K562 (cell line): Measurements from ENCODE around the gene MMP24. TPM values are rescaled to one million over a fixed set of nuclear protein-coding genes. Genes with fewer than 3 reads are reported as not detected.

Source experiments
- ADNP ChIP-seq: fragments of 200-800 bp; sonication (Bioruptor generic); IDR thresholded peaks from 2 replicates; pipeline ENCODE4 v1.6.1; 2016; ENCODE audit warnings: missing genetic modification characterization, missing compliant biosample characterization
- ARHGAP35 ChIP-seq: fragments of 450-650 bp; IDR thresholded peaks from 2 replicates; pipeline ENCODE4 v1.6.1; 2018; ENCODE audit not compliant: partially characterized antibody
- BCL6 ChIP-seq: fragments of 250-450 bp; sonication (Bioruptor Pico); IDR thresholded peaks from 2 replicates; pipeline ENCODE4 v1.4.0; 2020
- ID3 ChIP-seq, 2 experiments: fragments of 250-450 bp in 1 of 2; fragments of 450-650 bp in 1 of 2; sonication (Bioruptor Pico) in 1 of 2; IDR thresholded peaks; 2 replicates each; pipeline versions ENCODE4 v1.6.1 to v1.8.0; 2016 to 2021; ENCODE audit warnings: mild to moderate bottlenecking in 2 of 2, moderate library complexity in 2 of 2, missing compliant biosample characterization in 1 of 2, missing genetic modification characterization in 1 of 2
- LCOR ChIP-seq: sonication (generic); formaldehyde crosslinking; IDR thresholded peaks from 2 replicates; pipeline ENCODE4 v1.8.0; 2022; ENCODE audit warnings: mild to moderate bottlenecking, missing genetic modification reagents
- NFE2 ChIP-seq: IDR thresholded peaks from 2 replicates; pipeline ENCODE4 v1.6.1; 2014; ENCODE audit warnings: antibody characterized with exemption, low read depth
- PHF8 ChIP-seq: fragments of 200-600 bp; sonication (generic); IDR thresholded peaks from 2 replicates; pipeline ENCODE4 v1.6.1; 2012; ENCODE audit warnings: mixed run types, mild to moderate bottlenecking, inconsistent platforms, low read length, moderate library complexity, borderline replicate concordance
- RB1 ChIP-seq: fragments of 450-650 bp; IDR thresholded peaks from 2 replicates; pipeline ENCODE4 v1.6.1; 2017; ENCODE audit warnings: low read depth, mild to moderate bottlenecking
- RBM17 ChIP-seq: fragments of 200-400 bp; formaldehyde crosslinking; IDR thresholded peaks from 2 replicates; pipeline ENCODE4 v1.6.1; 2017; ENCODE audit warnings: low read depth, mild to moderate bottlenecking, low read length, borderline replicate concordance
- REST ChIP-seq, 2 experiments: fragments of 450-650 bp; formaldehyde crosslinking in 1 of 2; IDR thresholded peaks; 2 replicates each; pipeline versions ENCODE4 v1.4.0 to v1.6.1; 2014 to 2020; ENCODE audit warnings: mild to moderate bottlenecking in 2 of 2, borderline replicate concordance in 1 of 2, low read depth in 1 of 2
- TSHZ1 ChIP-seq: fragments of 250-450 bp; sonication (Bioruptor Pico); IDR thresholded peaks from 2 replicates; pipeline ENCODE4 v1.4.0; 2020; ENCODE audit warnings: mild to moderate bottlenecking, moderate library complexity
- USF1 ChIP-seq: sonication (generic); formaldehyde crosslinking; IDR thresholded peaks from 2 replicates; pipeline ENCODE4 v1.9.0; 2022; ENCODE audit warnings: mild to moderate bottlenecking, missing genetic modification reagents
- ZNF583 ChIP-seq: fragments of 250-450 bp; sonication (Bioruptor Pico); IDR thresholded peaks from 2 replicates; pipeline ENCODE4 v1.4.0; 2020
- polyA plus RNA-seq, 8 experiments: library from polyadenylated mRNA; depleted of rRNA in 4 of 8; stranded (reverse) in 5 of 8; unstranded in 3 of 8; fragments of >200 nt; fragmentation: Nextera tagmentation in 2 of 8; fragmentation: Illumina TruSeq in 1 of 8; extraction: Ambion mirVana in 2 of 8; extraction: Trizol in 1 of 8; gene quantifications; 2 replicates each; pipeline versions ENCODE4 v1.2.1 to v1.2.3, GENCODE V29; 2011 to 2014; ENCODE audit warnings: inconsistent platforms in 1 of 8, missing spikeins in 1 of 8
- total RNA-seq, 7 experiments: library from RNA; depleted of rRNA in 6 of 7; stranded (reverse); fragments of >200 nt in 6 of 7; fragmentation: Illumina TruSeq in 2 of 7; extraction: Trizol in 2 of 7; gene quantifications; 2 replicates each; pipeline versions ENCODE4 v1.2.1 to v1.2.3, GENCODE V29; 2011 to 2021; ENCODE audit warnings: low replicate concordance in 1 of 7

MMP24 gene
- total and polyA plus RNA-seq, 9 of the 15 experiments (the other 6 are each of a cell fraction or from before 2014, with no cell fraction given): 0.03 to 0.07 (median 0.03) TPM; not detected in 6

- TF ChIP-seq ID3 (CRISPR knock-in tag; IDR thresholded peaks at IDR 0.05): no peak
- no peak for TF ChIP-seq ID3 (tag; IDR thresholded peaks at IDR 0.05)
- TF ChIP-seq BCL6: no peak
- TF ChIP-seq TSHZ1 (CRISPR knock-in tag): no peak
- no peak for TF ChIP-seq USF1 (CRISPR knock-in tag)
- TF ChIP-seq RBM17: no peak
- TF ChIP-seq ARHGAP35: no peak
- TF ChIP-seq LCOR: 0 out of 2 replicates have a peak, but pooled peaks have one; percentile 38
- peak; percentile 80 for TF ChIP-seq REST (IDR thresholded peaks at IDR 0.05; ENCODE audit: borderline replicate concordance)
- no peak for TF ChIP-seq REST (CRISPR knock-in tag; IDR thresholded peaks at IDR 0.05; ENCODE audit: low read depth)
- TF ChIP-seq RB1: peak; percentile 72
- no peak for TF ChIP-seq NFE2
- TF ChIP-seq ADNP (tag): no peak
- no peak for TF ChIP-seq ZNF583 (CRISPR knock-in tag)
- no peak for TF ChIP-seq PHF8
These were observed 77.4 kb downstream of the MMP24 start (continued) for GRCh38 chr20:35303735-35304491.
